ENCODE measurements around the gene AGO3. TPM values are rescaled to one million over a fixed set of nuclear protein-coding genes. Genes with fewer than 3 reads are reported as not detected.

Gene AGO3
- total and polyA plus RNA-seq, 7 donors = 0.60 to 27.4 (median 18.5) TPM

GRCh38 chr1:36067871-36068270, 137.0 kb downstream of the AGO3 start:
- DNase-seq = no peak
- peaks cover 0 to 4% (median 0%) of the 10 kb centered on the region in 4 donors for H3K36me3 ChIP-seq
- H3K27me3 ChIP-seq = no peaks in the 10 kb centered on the region
- no peak overlapping the region for H3K4me3 ChIP-seq
- TF ChIP-seq POLR2A (IDR thresholded peaks at IDR 0.05) (no peak), EP300 (IDR thresholded peaks at IDR 0.05) (no peak), CTCF (IDR thresholded peaks at IDR 0.05) (no peak), POLR2AphosphoS5 (IDR thresholded peaks at IDR 0.05) (no peak)
- H3K27ac ChIP-seq = no peak overlapping the region
- intact Hi-C loops (cut with DNase I) = no loop called here
- no peaks in the 10 kb centered on the region for H3K4me1 ChIP-seq
- H3K9me3 ChIP-seq = no peaks in the 10 kb centered on the region

GRCh38 chr1:36068866-36069265, 138.0 kb downstream of the AGO3 start:
- no peak for TF ChIP-seq EP300 (IDR thresholded peaks at IDR 0.05)
- H3K27ac ChIP-seq = no peak overlapping the region
- no peaks in the 10 kb centered on the region for H3K9me3 ChIP-seq
- no peaks in the 10 kb centered on the region for H3K27me3 ChIP-seq
- no peak overlapping the region for H3K4me3 ChIP-seq
- DNase-seq = no peak
- no peaks in the 10 kb centered on the region for H3K4me1 ChIP-seq
- H3K36me3 ChIP-seq = peaks cover 0 to 4% (median 0%) of the 10 kb centered on the region in 4 donors
- 92 to 94% methylated on average over 2 of the region's 2 CpGs for WGBS, 2 donors
- intact Hi-C loops (cut with DNase I) = no loop called here

GRCh38 chr1:36070349-36070748, 139.4 kb downstream of the AGO3 start:
- WGBS, 2 donors = 72 to 85% methylated on average over 2 of the region's 2 CpGs
- Histone ChIP-seq H3K9me3 (no peaks in the 10 kb centered on the region), H3K4me1 (no peaks in the 10 kb centered on the region), H3K27me3 (no peaks in the 10 kb centered on the region), H3K36me3 (peaks cover 0 to 4% (median 0%) of the 10 kb centered on the region in 4 donors), H3K27ac (no peak overlapping the region), H3K4me3 (no peak overlapping the region)
- DNase-seq = no peak
- TF ChIP-seq POLR2A (IDR thresholded peaks at IDR 0.05) (no peak), EP300 (IDR thresholded peaks at IDR 0.05) (no peak), CTCF (IDR thresholded peaks at IDR 0.05) (no peak), POLR2AphosphoS5 (IDR thresholded peaks at IDR 0.05) (no peak)
- intact Hi-C loops (cut with DNase I) = no loop called here

- TF ChIP-seq POLR2A (IDR thresholded peaks at IDR 0.05) (no peak), EP300 (IDR thresholded peaks at IDR 0.05) (no peak), CTCF (IDR thresholded peaks at IDR 0.05) (no peak), POLR2AphosphoS5 (IDR thresholded peaks at IDR 0.05) (no peak)
- 41 to 68% methylated on average over 4 of the region's 4 CpGs for WGBS, 2 donors
- no peak overlapping the region for H3K27ac ChIP-seq
- no peak overlapping the region for H3K4me3 ChIP-seq
- no peaks in the 10 kb centered on the region for H3K36me3 ChIP-seq
- DNase-seq = no peak
- no peaks in the 10 kb centered on the region for H3K9me3 ChIP-seq
- no peaks in the 10 kb centered on the region for H3K4me1 ChIP-seq
- intact Hi-C loops (cut with DNase I) = no loop called here
- H3K27me3 ChIP-seq = no peaks in the 10 kb centered on the region
Measured at GRCh38 chr1:36076979-36077573, 146.2 kb downstream of the AGO3 start.

GRCh38 chr1:36080236-36080635, 149.3 kb downstream of the AGO3 start:
- intact Hi-C loops (cut with DNase I) = no loop called here
- peaks cover 0 to 14% (median 14%) of the 10 kb centered on the region in 4 donors for H3K4me1 ChIP-seq
- no peaks in the 10 kb centered on the region for H3K36me3 ChIP-seq
- no peak overlapping the region for H3K4me3 ChIP-seq
- TF ChIP-seq POLR2AphosphoS5 (IDR thresholded peaks at IDR 0.05) (no peak), CTCF (IDR thresholded peaks at IDR 0.05) (no peak), EP300 (IDR thresholded peaks at IDR 0.05) (no peak)
- no peaks in the 10 kb centered on the region for H3K9me3 ChIP-seq
- no peak overlapping the region for H3K27ac ChIP-seq
- 74 to 78% methylated on average over 3 of the region's 3 CpGs for WGBS, 2 donors
- DNase-seq = no peak
- H3K27me3 ChIP-seq = peaks cover 0 to 12% (median 0%) of the 10 kb centered on the region in 3 donors
